Measurements from ENCODE around the gene P4HA1. TPM values are rescaled to one million over a fixed set of nuclear protein-coding genes. Genes with fewer than 3 reads are reported as not detected.
A peak's percentile ranks its signal among the peaks of the same experiment; 100 is the strongest.
"Not testable (repeated sequence)": the region's sequence is repeated elsewhere in the genome, so short reads cannot be mapped to it uniquely, and the experiment has no call there.

P4HA1 gene
- 165 and 206 TPM in 2 replicates for total RNA-seq (2014; rRNA removed; shearing (Covaris generic))

DNA sequence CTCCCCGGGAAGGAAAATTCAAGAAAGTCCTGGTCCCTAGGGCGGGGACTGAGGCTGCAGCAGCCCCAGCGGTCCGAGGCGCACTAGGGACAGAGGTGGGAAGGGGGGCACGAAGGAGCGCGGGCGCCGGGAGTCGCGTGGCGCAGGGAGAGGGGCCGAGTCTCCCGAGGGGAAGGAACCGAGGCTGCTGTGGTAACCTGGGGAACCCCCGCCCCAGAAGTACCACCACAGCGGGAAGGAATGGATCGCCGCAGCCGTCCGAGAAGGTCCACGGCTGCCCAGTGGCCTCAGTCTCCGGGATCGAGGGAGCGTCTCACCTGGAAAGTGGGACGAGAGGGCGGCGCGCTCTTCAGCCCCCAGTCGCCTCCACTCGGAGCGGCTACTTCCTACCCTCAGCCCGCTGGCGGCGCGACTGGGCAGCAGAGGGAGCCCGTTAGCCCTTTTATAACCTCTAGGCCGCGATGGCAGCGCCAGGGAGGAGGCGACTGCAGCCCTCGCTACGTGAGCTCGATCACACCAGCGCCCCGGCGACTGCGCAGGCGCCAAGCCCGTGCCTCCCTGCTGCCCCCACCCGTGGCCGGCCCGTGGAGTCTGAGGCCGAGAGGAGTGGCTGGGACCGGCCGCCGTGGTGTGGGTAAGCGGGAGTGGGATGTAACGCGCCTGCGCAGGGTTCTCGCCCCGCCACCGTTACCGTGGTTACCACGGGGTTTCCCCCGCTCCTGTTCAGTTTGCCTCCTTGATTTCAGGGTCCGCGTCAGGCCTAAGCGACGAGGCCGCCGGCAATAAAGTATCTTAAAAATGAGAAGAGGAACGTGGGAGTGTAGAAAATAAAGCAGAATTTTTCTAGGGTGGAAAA lies at the start of gene P4HA1:
Gene P4HA1 (minus strand): TSS at position 418 of the 856 bp plus-strand sequence. CDS start 21,983 bp downstream, outside the sequence.
- peak; percentile 96 for DNase-seq (ENCODE audit: low read depth)

DNA sequence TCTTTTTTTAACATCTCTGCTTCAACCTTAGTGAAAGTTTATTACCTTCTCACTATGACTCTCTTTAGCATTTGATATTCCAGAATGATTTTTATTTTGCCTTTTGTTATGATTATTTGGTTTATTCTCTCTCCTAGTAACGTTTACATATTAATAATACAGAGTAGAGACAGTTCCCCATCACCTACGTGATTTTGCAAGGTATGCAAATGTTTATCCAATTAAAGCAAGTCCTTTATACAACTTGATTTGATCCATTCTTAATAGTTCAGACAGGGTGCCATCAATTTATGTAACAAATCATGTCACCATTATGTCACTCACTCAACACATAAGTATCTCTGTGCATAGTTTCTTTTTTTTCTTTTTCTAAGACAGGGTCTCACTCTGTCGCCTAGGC lies 44.9 kb upstream of the P4HA1 start:
- no peak for DNase-seq (ENCODE audit: low read depth)

DNA sequence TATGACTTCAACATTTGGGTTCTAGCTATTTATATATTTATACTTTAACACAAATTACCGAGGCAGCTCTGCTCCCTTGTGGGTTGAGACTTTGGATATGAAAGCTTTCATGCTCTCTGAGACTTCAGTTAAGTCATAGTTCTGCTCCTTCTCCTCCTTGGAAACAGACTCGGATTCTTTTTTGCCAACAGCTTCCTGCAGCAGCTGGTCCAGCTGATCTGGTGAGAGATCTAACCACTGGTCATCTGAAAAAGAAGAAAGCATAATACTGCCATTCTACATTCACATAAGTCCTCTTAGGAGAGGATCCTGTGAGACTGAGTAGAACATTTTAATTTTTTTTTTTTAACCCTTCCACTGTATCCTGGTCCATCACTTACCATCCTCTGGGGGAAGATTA lies 42.6 kb upstream of the P4HA1 start:
- no peak for DNase-seq (ENCODE audit: low read depth)

DNA sequence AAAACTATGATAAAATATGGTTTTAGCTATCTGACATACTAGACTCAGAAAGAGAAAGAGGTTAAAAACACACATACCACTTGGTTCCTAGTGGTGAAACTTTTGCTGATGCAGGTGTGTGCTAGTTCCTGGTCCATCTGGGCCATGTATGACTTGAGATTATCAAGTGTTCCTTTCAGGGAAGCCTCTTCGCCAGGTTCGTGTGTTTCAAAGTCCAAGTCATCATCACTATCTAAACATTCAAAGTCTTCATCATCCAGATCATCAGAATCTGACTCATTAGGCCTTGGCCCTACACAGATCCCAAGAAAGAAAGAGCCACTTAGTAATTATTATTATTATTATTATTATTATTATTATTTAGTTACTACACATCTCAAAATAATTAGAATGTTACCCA lies 40.0 kb upstream of the P4HA1 start:
- no peak for DNase-seq (ENCODE audit: low read depth)

DNA sequence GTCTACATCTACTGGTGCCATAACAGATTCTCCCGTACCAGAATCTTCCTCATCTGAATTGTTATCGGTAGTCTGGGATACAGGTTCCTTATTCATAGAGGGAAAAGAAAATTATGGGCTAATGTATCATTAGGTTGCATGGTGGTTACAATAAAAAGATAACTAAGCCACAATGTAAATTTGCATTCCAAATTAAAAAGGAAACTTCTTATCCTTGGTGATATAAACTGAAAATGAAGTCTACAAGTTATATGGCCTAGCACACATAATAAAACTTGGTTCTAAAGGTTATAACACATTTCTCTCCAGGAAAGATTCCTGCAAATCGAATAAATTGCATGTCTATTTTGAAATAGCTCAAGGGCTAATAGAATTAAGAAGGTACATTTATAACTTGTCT lies 38.1 kb upstream of the P4HA1 start:
- no peak for DNase-seq (ENCODE audit: low read depth)

DNA sequence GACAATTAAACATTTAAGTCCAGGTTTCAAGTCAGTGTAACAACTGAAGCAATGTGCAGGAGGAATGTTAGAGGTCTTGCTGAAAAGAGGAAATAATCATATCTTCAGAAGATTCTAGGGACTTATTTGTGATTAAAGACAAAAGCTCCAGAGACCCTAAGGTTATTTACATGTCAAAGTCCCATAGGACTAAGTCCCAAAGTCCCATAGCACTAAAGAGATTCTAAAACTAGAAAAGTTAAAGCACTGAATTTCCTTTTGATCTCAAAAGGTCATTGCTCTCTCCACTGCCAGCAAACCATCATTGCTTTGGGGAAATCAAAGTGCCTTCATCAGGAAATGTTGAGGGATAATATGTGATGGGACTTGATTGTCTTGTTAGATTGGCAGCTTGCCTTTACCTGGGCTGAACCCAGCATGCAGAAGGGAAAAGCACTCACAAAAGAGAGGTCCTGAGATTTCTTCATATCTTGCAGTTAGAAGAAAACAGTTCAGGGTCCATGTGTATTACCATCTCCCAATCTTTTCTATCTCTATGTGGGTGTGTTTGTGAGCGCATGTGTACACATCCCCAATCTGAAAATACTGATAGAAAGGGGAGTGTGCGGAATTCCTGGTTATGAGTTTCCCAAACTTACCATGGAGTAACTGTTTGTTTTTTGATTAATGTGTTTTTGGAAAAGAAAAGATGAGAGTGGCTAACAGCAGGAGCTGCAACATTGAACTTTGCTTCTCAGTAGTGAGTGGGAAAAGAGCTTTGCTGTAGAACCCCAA lies 35.4 kb upstream of the P4HA1 start:
- no peak for DNase-seq (ENCODE audit: low read depth)

DNA sequence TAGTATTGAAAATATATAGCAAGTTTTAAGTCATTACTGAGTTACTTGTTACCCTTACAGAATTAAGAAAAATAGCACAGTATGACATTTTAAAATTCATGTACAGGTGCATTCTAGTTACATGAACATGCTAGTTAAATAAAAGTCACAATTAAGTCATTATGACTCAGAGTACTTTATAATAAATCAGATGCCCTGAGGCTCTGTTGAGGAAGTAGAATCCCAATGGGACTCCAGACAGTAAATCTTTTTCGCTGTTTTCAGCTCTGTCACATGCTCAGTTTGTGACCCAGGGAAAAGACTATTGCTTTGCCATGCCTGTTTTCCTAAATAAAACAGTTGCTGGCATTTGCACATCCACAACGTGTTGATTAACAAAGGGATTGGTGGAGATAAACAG lies 34.6 kb upstream of the P4HA1 start:
- DNase-seq (ENCODE audit: low read depth) = peak; percentile 86

DNA sequence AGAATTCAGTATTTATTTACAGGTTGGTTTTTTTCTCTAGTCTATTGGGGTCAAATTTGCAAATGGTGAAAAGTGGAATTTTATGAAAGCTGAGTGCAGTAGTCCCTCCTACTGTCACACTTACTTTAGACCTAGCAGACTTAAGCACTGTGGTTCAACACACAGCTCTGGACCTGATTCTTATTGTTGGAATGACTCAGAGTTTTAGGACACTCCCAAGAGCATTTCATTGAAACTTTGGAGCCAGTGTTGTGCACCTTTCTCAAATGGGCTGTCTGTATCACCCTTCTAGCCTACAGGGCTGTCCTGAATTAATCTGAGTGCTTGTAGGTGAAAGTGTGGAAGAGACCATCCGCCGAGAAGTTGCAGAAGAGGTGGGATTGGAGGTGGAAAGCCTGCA lies 29.7 kb upstream of the P4HA1 start:
- DNase-seq (ENCODE audit: low read depth) = no peak

DNA sequence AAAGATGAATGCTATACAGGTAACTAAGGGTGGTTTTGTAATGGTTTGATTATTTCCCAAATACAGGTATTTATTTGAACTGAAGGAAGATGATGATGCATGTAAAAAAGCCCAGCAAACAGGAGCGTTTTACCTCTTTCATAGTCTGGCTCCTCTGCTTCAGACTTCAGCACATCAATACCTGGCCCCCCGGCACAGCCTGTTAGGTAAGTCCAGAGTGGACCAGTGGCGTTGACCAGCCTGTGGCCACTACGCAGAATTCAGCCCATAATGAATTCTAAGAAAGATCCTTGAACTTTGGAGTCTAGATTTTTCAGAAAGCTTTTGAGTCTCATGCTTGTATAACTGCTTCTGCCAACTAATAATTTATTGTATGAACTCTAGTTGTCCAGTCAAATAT lies 23.3 kb upstream of the P4HA1 start:
- no peak for DNase-seq (ENCODE audit: low read depth)

DNA sequence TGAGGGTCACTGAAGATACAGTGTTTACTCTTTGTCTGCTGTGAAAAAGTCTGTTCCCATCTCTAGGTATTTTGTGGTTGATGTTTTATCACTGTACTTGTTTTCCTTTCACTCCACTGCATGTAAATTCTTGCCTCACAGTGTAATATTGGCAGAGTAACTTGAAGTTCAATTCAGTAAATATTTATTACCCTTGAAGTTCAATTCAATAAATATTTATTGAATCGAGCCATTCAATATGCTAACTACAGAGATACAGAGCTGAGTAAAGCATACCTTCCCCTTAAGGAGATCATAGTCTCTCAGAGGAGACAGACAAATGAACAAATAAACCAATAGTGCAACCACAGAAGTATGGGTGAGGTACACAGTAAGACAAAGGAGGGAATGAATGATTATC lies 22.8 kb upstream of the P4HA1 start:
- DNase-seq (ENCODE audit: low read depth) = no peak

DNA sequence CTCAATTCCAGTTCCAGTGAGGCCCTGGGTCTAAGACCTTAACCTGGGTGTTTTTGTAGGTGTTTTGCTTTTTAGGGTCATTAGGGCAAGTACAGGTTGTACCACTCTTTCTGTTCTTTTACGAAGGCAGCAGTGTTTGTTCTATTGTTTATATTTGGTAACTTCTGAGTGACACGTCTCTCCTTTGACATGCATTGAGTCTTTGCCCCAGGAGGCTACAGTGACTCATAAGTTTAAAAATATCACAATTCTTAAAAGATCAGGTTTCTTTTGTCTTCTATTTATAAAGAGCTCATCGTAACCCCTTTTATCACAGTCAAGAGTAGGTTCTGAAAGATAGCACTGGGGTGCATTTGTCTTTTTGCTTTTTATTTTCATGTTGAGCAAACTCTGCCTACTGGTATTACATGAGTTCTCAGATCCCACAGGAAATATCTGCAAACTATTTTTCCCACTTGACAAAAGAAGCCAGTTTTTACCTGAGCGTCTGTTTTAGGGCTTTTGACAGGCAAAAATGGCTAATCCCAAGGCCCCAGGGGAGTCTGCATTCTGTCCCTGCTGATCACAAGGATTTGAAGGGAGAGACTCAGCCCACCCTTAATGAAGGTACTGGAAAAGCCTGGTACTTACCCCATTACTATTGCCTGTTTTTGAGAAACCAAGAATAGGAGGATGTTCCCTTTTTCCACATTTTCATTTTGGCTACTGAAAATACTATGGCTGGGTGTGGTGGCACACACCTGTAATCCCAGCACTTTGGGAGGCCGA lies 21.5 kb upstream of the P4HA1 start:
- peak; percentile 80 for DNase-seq (ENCODE audit: low read depth)

DNA sequence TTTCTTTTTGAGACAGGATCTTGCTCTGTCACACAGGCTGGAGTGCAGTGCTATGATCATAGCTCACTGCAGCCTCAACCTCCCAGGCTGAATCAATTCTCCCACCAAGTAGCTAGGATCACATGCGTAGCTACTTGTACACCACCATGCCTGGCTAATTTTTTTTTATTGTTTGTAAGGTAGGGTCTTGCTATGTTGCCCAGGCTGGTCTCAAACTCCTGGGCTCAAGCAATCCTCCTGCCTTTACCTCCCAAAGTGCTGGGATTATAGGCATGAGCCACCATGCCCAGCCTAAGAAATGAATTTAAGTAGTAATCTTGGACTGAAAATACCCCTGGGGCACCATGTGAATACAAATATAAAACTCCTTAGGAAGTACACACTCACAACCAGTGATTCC lies 19.4 kb upstream of the P4HA1 start:
- DNase-seq (ENCODE audit: low read depth) = no peak

DNA sequence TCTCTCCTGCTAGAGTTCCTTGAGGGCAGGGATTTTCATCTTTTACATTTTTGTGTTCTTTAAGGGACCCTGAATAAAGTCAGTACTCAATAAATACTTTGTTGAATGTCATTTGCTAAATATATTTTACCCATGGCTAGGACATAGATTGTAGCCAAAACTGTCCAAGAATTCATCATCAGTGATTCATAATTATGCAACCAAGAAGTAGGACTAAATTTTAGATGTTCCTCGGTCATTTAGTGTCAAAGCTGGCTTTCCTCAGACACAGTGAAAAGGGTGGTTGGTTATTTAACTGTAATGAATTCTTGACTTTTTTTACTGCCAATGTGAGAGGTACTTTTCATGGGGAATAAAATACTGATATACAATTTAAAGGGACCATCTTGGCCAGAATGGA lies 16.9 kb upstream of the P4HA1 start:
- no peak for DNase-seq (ENCODE audit: low read depth)

DNA sequence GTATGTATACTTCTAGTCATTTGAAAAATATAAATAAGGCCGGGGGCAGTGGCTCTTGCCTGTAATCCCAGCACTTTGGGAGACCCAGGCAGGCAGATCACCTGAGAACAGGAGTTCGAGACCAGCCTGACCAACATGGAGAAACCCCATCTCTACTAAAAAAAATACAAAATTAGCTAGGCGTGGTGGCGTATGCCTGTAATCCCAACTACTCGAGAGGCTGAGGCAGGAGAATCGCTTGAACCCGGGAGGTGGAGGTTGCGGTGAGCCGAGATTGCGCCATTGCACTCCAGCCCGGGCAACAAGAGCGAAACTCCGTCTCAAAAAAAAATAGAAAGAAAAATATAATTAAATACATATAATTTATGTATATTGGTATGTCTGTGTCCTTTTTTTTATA lies 15.4 kb upstream of the P4HA1 start:
- not testable (repeated sequence) for DNase-seq (ENCODE audit: low read depth)

DNA sequence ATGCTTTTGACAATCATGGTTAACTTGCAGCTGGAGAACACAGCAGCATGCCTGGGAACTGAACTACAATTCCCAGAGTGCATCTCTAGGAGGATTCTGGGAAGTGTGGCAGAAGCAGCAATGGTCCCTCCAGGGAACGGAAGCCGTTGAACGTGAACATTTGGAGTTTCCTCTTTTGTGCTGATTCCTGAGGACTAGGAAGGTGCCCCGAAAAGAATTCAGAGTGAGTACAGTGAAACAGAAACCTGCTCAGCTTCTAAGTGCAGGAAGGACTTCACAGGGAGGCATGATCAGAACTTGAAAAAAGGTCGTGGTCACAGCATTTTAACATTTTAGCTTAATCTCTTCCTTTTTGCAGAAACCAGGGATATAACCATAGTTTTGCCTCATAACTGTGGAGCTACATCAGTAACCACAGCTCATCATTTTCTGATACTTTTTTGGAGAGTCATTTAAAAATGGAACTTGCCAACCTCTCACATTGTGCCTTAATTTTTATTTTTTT lies 13.7 kb upstream of the P4HA1 start, which contains the start of gene NUDT13:
Gene NUDT13 (plus strand): TSS at position 111 of the 505 bp plus-strand sequence. CDS start 3,911 bp downstream, outside the sequence.
- DNase-seq (ENCODE audit: low read depth) = no peak

DNA sequence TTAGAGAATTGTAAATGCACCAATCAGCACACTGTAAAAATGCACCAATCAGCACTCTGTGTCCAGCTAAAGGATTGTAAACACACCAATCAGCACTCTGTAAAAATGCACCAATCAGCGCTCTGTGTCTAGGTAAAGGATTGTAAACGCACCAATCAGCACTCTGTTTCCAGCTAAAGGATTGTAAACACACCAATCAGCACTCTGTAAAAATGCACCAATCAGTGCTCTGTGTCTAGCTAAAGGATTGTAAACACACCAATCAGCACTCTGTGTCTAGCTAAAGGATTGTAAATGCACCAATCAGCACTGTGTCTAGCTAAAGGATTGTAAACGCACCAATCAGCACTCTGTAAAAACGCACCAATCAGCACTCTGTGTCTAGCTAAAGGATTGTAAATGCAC lies 12.6 kb upstream of the P4HA1 start:
- not testable (repeated sequence) for DNase-seq (ENCODE audit: low read depth)

DNA sequence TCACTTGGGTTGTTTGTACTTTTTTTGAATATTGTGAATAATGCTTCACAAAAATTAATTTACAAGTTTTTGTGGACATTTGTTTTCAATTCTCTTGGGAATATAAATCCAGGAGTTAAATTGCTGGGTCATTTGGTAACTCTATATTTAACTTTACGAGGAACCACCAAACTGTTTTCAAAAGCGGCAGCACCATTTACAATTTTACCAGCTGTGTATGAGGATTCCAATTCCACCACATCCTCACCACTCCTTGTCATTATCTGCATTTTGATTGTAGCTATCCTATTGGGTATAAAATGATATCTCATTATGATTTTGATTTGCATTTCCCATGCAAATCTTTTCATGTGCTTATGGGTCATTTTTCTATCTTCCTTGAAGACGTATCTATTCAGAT lies 9.6 kb upstream of the P4HA1 start:
- no peak for DNase-seq (ENCODE audit: low read depth)

DNA sequence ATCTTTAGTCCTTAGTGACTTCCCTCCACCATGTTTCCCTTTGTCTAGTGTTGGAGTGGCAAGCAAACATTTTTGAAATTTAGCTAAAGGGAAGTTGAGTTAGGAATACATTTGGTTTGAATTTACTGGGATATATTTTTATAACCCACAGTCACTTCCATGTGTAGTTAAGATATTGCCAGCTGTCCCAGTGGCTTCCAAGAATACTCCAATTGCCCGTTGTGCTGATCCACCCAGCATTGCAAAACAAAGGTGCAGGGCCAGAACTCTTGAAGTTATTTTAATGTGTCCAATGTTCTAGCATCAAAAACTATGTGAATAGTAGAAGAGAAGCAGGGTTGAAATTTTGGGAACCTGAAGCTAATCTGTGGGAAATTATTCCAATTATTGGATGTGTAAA lies 2.5 kb upstream of the P4HA1 start:
- no peak for DNase-seq (ENCODE audit: low read depth)

DNA sequence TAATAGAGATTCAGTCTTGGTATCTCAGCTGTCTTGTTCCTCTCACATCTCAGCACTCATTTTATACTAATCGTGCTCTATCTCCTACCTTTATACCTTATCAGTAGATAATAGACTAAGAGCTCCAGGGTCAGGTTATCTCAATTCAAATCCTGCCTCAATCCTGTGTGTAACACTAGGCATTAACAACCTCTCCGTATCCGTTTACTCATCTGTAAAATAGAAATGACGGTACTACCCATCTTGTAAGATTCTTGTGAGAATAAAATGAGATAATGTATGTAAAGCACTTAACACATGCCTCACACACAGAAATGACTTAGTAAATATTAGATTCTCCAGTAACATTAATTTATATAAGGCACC lies 622 bp upstream of the P4HA1 start:
- DNase-seq (ENCODE audit: low read depth) = no peak

DNA sequence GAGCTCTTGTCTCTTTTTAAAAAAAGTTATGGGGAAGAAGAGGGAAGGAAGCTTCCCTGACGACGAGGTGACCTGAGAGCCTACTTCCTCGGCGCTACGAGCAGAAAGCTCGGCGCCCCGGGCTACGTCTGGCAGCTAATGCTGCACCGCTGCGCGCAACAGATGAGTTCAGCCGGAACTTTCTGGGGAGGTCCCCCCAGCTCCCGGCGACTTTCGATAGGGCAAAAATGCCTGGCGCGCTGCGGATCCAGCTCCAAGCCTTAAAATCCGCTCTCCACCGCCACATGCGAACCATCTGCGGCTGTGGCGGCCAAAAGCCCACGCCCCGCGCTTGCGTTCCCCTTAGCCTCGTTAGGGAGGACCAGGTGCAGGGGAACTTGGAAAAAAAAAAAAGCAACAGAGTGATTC lies 621 bp downstream of the P4HA1 start:
- peak; percentile 82 for DNase-seq (ENCODE audit: low read depth)

DNA sequence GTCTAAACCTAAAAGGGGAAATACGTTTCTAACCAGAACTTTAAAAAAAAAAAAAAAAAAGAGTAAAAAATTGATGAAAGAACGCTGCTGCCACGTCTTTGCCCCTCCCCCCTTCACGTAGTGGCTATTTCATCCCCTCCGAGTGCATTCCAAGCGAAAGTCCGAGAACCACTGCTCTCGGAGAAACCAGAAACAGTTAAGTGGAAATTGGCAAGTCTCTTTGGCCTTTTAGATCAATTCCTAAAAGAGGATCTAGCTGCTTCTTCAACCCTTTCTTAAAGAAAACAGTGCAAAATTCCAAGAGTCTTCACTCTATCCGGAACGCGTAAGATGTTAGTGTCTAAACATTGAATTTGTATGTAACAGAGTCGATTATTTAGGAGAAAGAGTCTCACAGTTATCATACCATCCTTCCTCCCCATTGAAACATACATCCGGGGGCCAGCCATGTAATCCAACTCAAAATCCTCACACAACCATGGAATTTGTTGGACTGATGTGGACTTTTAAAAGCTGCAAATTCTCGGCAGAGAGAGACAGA lies 1.1 kb downstream of the P4HA1 start:
- peak; percentile 82 for DNase-seq (ENCODE audit: low read depth)
